Epithelial cell of proximal tubule (primary cell): Measurements from ENCODE around the gene NXPE3. TPM values are rescaled to one million over a fixed set of nuclear protein-coding genes. Genes with fewer than 3 reads are reported as not detected.

Source experiments
- DNase-seq: peaks from one replicate; pipeline ENCODE4 v3.0.0-alpha.2; 2011; ENCODE audit warnings: low read depth
- H3K4me3 ChIP-seq: 2 replicates; pipeline ENCODE4 v1.5.1; 2011; ENCODE audit warnings: low read depth, mild to moderate bottlenecking, low read length
- total RNA-seq: library from RNA; depleted of rRNA; stranded (reverse); fragments of >200 nt; gene quantifications from 2 replicates; pipeline ENCODE4 v1.2.3, GENCODE V29; 2015
- TF ChIP-seq, protein P1 (sequence below): conservative IDR thresholded peaks from 2 replicates; pipeline ENCODE4 v1.5.1; 2012; ENCODE audit warnings: low read depth, mild to moderate bottlenecking, low read length

The NXPE3 gene
- total RNA-seq, 1 donor from 2014 or later, result 8.0 TPM

DNA sequence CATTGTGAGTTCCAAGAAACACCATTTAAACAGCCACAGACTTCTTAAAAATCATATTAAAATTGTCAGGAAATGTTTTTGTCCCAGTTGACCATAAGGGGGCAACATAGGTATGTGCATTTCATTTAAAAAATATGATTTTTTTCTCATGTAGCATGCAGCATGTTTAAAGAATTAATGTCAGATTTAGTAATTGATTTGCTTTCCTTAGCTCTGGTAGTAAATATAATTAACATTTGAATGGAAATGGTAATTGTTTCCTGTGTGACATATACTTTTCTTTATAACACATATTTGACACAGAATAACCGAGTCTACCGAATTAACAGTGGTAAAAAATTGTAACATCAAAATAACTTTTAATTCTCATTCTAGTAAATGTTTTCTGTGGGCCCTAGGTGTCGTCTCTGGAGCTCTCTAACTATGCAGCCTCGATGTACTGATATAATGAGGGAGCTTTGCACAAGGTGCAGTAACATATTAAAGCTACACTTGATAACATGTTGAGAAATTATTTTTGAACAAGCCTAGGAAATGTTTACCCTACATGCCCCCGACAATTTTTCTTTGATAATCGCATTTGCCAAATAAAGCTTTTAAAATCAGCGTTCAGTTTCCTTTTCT lies 34.9 kb downstream of the NXPE3 start:
- TF ChIP-seq, protein P1, sequence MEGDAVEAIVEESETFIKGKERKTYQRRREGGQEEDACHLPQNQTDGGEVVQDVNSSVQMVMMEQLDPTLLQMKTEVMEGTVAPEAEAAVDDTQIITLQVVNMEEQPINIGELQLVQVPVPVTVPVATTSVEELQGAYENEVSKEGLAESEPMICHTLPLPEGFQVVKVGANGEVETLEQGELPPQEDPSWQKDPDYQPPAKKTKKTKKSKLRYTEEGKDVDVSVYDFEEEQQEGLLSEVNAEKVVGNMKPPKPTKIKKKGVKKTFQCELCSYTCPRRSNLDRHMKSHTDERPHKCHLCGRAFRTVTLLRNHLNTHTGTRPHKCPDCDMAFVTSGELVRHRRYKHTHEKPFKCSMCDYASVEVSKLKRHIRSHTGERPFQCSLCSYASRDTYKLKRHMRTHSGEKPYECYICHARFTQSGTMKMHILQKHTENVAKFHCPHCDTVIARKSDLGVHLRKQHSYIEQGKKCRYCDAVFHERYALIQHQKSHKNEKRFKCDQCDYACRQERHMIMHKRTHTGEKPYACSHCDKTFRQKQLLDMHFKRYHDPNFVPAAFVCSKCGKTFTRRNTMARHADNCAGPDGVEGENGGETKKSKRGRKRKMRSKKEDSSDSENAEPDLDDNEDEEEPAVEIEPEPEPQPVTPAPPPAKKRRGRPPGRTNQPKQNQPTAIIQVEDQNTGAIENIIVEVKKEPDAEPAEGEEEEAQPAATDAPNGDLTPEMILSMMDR, result peak; percentile 51
- H3K4me3 ChIP-seq, result no peak overlapping the region
- DNase-seq, result no peak

DNA sequence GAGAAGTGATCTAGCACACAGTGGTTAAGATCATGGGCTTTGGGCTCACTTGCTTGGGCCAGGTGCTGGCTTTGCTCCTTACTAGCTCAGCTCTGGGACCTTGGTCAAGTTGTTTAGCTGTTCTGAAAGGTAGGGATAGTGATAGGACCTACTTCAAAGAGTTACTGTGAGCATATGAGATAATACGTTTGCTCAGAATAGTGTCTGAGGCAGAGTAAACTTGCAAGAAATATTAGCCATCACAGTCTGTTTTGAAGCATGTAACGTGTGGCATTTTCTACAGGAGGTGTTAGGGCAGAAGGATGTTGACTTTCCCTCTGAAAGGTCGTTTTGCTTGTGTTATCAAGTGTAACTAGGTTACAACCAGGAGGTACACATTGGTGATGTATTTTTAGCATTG lies 35.8 kb downstream of the NXPE3 start:
- no peak for DNase-seq
- no peak overlapping the region for H3K4me3 ChIP-seq
- TF ChIP-seq, protein P1, result no peak

DNA sequence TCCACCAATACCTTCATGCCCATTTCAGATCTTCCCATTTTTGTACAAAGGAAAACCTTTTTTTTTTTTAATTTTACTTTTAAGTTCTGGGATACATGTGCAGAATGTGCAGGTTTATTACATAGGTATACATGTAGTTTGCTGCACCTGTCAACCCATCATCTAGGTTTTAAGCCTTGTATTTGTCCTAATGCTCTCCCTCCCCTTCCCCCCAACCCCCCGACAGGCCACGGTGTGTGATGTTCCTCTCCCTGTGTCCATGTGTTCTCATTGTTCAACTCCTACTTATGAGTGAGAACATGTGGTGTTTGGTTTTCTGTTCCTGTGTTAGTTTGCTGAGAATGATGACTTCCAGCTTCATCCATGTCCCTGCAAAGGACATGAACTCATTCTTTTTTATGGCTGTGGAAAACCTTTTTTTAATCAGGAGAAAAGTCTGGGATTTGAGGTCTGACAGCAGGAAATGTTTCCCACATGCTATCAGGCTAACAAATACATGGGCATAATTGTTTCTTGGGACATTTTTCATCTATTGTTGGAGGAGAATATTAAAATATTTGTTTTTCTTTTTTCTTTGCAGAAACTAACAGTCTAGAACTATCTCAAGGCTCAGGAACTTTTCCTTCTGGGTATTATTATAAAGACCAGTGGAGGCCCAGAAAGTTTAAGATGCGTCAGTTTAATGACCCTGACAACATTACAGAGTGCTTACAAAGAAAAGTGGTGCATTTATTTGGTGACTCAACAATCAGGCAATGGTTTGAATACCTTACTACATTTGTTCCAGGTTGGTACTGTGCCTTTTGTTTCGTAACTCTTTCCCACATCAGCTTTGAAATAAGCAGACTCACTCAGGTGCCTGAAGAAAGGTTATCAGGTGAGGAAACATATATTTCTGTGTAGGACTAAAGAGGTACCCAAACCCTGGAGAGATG lies 37.5 kb downstream of the NXPE3 start:
- TF ChIP-seq, protein P1, result no peak
- no peak for DNase-seq
- no peak overlapping the region for H3K4me3 ChIP-seq

DNA sequence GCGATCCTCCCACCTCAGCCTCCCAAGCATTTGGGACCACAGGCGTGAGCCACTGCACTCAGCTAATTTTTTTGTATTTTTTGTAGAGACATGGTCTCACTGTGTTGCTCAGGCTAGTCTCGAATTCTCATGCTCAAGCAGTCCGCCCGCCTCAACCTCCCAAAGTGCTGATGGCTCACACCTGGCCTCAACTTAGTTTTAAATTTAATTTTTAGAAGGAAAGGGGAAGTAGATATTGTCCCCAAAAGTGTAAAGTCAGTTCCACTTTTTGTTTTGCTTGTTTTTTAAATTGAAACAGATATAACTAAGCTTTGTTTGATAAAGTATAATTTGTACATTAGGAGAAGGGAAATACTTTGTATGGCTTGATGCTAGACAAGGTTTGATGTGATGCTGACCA lies 39.0 kb downstream of the NXPE3 start:
- DNase-seq, result no peak
- TF ChIP-seq, protein P1, result no peak
- no peak overlapping the region for H3K4me3 ChIP-seq

DNA sequence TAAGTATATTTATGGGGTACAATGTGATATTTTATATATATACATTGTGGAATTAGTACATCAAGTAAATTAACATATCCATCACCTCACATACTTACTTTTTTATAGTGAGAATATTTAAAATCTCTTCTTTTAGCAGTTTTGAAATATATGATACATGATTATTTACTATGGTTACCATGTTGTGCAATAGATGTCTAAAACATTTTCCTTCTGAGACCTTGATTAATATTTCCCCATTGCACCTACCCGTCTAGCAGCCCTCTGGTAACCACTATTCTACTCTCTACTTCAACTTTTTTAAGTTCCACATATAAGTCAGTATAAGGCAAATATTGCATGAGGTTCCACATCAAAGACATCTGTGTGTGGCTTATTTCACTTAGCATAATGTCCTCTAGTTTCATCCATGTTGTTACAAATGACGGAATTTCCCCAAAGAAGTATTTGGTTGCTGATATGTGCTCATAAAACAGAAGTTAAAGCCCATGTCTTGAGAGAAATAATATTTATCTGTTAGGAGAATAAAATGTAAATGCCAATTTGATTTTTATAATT lies 40.7 kb downstream of the NXPE3 start:
- TF ChIP-seq, protein P1, result no peak
- no peak overlapping the region for H3K4me3 ChIP-seq
- DNase-seq, result no peak

DNA sequence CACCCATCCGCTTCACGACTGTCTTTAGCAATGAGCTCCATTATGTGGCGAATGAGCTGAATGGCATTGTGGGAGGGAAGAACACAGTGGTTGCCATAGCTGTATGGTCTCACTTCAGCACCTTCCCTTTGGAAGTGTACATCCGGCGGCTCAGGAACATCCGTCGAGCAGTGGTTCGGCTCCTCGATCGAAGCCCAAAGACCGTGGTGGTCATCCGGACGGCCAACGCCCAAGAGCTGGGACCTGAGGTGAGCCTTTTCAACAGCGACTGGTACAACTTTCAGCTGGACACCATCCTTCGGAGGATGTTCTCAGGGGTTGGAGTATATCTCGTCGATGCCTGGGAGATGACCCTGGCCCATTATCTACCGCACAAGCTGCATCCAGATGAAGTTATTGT lies 42.5 kb downstream of the NXPE3 start:
- no peak for DNase-seq

More for the DNA sequence above, 42.5 kb downstream of the NXPE3 start:
- no peak overlapping the region for H3K4me3 ChIP-seq
- TF ChIP-seq, protein P1, result no peak
